H1 (cell line): ENCODE measurements around the gene RGMB. TPM values are rescaled to one million over a fixed set of nuclear protein-coding genes. Genes with fewer than 3 reads are reported as not detected.

Experiments
- CBX5 ChIP-seq: fragments of 300-800, 300-1000 bp; sonication (generic); IDR thresholded peaks from 2 replicates; pipeline ENCODE4 v1.7.1; 2016; ENCODE audit warnings: antibody characterized with exemption, low read length, low read depth
- EGR1 ChIP-seq: IDR thresholded peaks from 2 replicates; pipeline ENCODE4 v1.6.1; 2011; ENCODE audit warnings: low read depth, low read length, borderline replicate concordance
- RBBP5 ChIP-seq: IDR thresholded peaks from 2 replicates; pipeline ENCODE4 v1.7.1; 2012; ENCODE audit warnings: low read depth, mild to moderate bottlenecking, inconsistent platforms, low read length, moderate library complexity, borderline replicate concordance
- RXRA ChIP-seq: IDR thresholded peaks from 2 replicates; pipeline ENCODE4 v1.6.1; 2011; ENCODE audit warnings: low read depth, mild to moderate bottlenecking, low read length, moderate library complexity; ENCODE audit not compliant: insufficient read depth
- TAF7 ChIP-seq: optimal IDR thresholded peaks from 2 replicates; pipeline ENCODE3; 2011; ENCODE audit warnings: low read depth, mild to moderate bottlenecking, inconsistent platforms, low read length, moderate library complexity, borderline replicate concordance
- YY1 ChIP-seq: IDR thresholded peaks from 2 replicates; pipeline ENCODE4 v1.6.1; 2011; ENCODE audit warnings: low read depth, mild to moderate bottlenecking, low read length
- polyA plus RNA-seq, 7 experiments: library from polyadenylated mRNA; depleted of rRNA in 3 of 7; stranded (reverse) in 5 of 7; unstranded in 2 of 7; fragments of >200 nt in 5 of 7; fragments of 200-250 nt in 2 of 7; gene quantifications; 1 replicate in 5 of 7; 2 replicates in 1 of 7; 4 replicates in 1 of 7; pipeline versions ENCODE4 v1.2.1 to v1.2.3, GENCODE V29; 2011 to 2013; ENCODE audit warnings: missing spikeins in 2 of 7, mixed read lengths in 2 of 7
- total RNA-seq: library from RNA; stranded (reverse); fragmentation: NEBNext Ultra II Directional; extraction: Animal tissue kit (Norgen Biotek cat#: 25700); gene quantifications from 2 replicates; pipeline ENCODE4 v1.2.1, GENCODE V29; 2021

The RGMB gene
- total and polyA plus RNA-seq, 2 of the 8 experiments (the other 6 are each of a cell fraction or from before 2014, with no cell fraction given) = 11.7 to 27.0 TPM

GRCh38 chr5:98786191-98786853 lies 12.9 kb downstream of the RGMB start (continued):
- TF ChIP-seq RBBP5 (no peak), CBX5 (no peak), EGR1 (no peak), YY1 (no peak), RXRA (no peak), TAF7 (no peak)
